Muscle of back (tissue), 11 donors: ENCODE data around the gene MPST. TPM values are rescaled to one million over a fixed set of nuclear protein-coding genes. Genes with fewer than 3 reads are reported as not detected.
"Not testable (repeated sequence)": the region's sequence is repeated elsewhere in the genome, so short reads cannot be mapped to it uniquely, and the experiment has no call there.

ENCODE experiments used
- DNase-seq, 3 donors: peaks; one replicate each; pipeline versions ENCODE4 v3.0.0 to v3.0.0-alpha.2; 2013
- polyA plus RNA-seq, 10 donors: library from polyadenylated mRNA; unstranded; fragments of 120-200 nt; gene quantifications; one replicate each; pipeline ENCODE4 v1.2.1, GENCODE V29; 2013; ENCODE audit not compliant: insufficient read length in 10 of 10

The MPST gene
- polyA plus RNA-seq, 10 donors, result 30.9 to 53.0 (median 42.7) TPM

- no peak for DNase-seq
Observed at GRCh38 chr22:37058917-37059701, 39.6 kb downstream of the MPST start.

DNA sequence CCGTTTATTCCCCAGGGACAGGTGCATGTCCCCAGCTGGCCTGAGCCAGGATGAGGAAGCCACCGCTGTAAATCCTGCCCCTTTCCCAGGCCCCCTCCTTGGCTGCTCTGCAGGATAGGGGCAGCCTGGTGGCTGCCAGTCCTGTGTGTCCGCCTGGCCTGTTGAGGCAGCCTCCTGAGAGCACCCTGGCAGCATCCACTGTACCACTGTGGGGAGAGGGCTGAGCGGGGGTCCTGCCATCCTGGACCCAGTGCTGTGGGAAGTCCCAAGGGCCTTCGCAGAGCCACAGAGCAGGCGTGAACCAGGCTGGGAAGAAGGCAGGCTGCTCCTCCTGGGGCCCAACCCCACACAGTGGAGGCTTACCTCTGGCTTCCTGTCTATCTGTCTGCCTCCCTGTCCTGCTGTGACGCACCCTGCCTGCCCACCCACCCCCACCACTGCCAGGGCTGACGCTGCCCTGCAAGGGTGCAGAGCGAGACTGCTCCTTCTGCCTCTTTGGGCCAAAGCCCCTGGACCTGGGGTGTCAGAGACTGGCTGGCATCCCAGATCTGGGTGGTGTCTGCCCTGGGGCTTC lies 40.4 kb downstream of the MPST start:
- DNase-seq, result no peak

- DNase-seq, result no peak
Observed at GRCh38 chr22:37060801-37061610, 41.5 kb downstream of the MPST start.

GRCh38 chr22:37061611-37062375 lies 42.3 kb downstream of the MPST start:
- no peak for DNase-seq

- DNase-seq, result no peak
Observed at GRCh38 chr22:37062376-37062675, 42.8 kb downstream of the MPST start.

DNA sequence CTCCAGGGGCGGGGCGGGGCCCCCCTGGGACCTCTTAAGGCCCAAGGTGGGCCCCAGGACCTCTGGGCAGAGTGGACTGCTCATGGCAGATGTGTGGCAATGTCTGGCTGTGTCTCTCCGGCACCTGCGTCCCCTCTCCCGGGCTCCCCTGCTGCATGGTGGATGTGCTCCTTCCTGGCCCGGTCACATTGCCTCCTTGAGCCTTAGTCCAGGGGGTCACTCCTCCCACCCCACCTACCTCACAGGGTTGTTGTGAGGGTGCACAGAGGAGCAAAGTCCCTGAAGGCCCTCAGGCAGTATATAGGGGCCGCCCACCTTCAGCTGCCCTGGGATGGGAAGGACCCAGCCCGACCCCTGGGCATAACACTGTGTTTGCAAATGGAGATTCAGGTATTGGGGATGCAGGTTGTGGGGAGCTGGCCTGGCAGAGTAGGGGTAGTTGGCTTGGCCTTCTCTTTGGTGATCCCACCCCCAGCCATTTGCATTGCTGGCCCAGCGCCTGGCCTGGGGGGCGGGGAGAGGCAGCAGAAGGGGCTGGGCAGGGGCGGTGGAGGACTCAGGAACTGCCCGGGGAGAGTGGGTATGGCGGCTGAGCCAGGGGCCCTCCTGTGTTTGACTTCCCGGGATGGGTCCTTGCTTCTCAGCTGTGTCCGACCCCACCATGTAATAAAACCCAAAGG lies 43.3 kb downstream of the MPST start:
- no peak for DNase-seq

DNA sequence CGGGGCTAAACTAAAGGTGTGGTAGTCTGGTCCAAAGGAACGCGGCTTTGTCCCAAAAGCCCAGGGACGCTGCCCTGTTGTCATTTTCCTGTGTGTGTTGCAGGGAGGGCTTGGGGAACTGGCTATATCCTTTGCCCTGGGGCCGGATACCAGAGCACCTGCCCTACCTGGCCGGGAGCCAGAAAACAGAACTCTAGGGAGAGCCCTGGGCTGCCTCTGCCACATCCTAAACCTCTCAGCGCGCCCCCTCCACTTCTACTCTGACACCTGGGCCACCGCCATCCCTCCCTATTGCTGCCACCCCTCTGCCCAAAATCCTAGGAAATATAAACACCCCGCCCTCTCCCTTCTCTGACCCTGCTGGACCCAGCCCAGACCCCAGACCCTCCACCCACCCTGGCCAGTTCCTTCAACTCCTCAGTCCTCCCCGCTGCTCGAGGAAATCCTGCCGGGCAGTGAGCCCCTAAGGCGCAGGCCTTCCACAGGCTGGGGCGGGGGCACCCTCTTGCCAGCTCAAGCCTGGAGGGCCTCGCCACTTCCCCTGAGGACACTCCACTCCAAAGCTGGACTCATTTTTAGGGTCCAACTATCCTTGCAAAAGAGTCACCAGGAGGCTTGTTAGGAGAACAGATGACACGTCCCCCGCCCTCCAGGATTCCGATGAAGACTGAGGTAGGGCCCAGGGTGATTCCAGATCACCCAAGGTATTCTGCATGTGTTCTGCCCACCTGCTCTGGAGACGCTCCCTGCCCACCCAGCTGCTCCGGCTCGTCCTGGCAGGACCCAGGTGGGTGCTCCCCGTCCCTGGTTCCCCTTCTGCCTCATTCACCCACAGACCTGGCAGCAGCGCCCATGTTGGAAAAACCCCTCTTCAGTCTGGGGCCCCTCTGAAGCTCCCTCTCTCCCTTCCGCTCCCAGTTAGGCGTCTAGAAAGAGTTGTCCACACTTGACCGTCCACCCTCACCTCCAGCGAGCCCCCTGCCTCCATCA lies 44.2 kb downstream of the MPST start:
- DNase-seq, result no peak

- DNase-seq, result no peak
Observed at GRCh38 chr22:37064553-37064952, 45.0 kb downstream of the MPST start.

GRCh38 chr22:37065180-37065579 lies 45.6 kb downstream of the MPST start:
- no peak for DNase-seq

DNA sequence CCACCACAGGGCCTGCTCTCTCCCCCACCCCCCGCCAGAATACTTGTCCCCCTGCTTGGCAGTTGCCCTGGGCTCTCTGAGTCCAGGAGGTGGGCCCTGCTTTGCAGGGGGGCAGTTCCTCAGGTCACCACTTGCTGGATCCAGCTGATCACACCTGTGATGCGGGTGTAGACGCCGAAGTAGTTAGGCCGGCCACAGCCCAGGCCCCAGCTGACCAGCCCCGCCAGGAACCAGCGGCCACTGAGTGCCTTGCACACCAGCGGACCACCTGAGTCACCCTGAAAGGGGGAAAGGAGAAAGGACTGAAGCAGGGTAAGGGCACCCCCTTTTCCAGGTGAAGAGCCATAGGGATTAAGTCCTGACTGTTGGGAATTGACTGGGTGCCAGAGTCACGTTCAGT lies 46.4 kb downstream of the MPST start:
- no peak for DNase-seq

- no peak for DNase-seq
Observed at GRCh38 chr22:37067428-37067827, 47.9 kb downstream of the MPST start.

DNA sequence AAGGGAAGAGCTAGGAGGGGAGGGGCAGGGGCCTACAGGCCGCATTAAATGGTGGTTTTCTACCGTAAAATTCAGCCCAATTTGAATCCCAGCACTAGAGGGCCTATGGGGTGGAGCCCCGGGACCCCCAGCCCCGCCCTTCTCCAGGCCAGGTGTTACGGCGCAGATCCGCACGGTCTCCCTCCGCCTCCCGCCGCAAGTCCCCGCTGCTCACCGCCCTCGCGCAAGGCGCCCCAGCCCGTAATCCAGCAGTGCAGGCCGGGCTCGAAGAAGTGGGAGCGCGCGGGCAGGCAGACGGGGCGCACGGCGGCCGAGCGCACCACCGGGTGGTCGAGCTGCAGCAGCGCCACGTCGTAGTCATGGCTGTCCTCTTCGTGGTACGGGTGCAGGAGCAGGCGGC lies 49.3 kb downstream of the MPST start:
- no peak for DNase-seq

DNA sequence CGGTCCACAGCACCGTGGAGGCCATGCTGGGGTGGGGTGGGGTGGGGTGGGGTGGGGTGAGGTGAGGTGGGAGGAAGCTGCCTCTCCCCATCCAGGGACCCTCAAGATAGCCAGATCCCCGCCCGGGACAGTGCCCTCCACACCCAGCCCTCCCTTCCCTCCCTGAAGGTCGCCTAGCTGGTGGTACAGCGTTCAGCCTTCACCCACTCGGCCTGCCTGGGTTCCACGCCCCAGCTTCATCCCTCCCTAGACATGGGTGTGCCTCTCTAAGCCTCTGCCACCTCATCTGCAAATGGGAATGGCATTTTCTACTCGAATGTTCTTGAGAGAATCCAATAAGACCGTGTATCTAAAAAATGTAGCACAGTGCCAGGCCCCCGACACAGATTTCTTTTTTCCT lies 49.8 kb downstream of the MPST start:
- no peak for DNase-seq

GRCh38 chr22:37069719-37070118 lies 50.2 kb downstream of the MPST start:
- no peak for DNase-seq

DNA sequence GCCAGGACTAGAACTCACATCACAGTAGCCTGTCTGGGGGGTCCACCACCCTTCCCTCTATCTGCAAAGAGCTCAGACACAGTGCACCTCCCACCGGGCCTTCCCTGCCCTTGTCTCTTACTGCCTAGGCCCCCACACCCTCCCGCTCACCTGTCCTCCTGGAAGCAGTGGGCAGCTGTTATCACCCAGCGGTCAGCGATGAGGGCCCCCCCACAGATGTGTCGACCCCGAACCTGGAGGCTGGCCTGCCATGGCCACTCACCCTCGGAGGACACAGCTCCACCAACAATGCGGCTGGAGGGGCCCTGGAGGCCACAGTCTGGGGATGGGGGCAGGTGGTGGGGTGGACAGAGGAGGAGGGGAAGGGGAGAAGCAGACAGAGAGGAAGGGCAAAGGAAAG lies 50.8 kb downstream of the MPST start:
- no peak for DNase-seq

- DNase-seq, result no peak
Observed at GRCh38 chr22:37070744-37071143, 51.2 kb downstream of the MPST start.

DNA sequence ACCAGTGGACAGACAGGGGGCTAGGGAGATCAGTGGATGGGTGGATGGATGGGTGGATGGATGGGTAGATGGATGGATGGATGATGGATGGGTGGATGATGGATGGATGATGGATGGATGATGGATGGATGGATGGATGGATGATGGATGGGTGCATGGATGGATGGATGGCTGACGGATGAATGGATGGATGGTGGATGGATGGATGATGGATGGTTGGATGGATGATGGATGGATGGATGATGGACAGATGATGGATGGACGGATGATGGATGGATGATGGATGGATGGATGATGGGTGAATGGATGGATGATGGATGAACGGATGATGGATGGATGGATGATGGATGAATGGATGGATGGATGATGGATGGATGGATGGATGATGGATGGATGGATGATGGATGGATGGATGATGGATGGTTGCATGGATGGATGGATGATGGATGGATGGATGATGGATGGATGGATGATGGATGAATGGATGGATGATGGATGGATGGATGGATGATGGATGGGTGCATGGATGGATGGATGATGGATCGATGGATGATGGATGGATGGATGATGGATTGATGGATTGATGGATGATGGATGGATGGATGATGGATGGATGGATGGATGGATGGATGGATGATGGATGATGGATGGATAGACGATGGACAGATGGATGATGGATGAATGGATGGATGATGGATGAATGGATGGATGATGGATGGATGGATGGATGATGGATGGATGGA lies 52.5 kb downstream of the MPST start:
- DNase-seq, result not testable (repeated sequence)

- DNase-seq, result no peak
Observed at GRCh38 chr22:37072673-37073072, 53.1 kb downstream of the MPST start.

- no peak for DNase-seq
Observed at GRCh38 chr22:37074537-37074936, 55.0 kb downstream of the MPST start.

DNA sequence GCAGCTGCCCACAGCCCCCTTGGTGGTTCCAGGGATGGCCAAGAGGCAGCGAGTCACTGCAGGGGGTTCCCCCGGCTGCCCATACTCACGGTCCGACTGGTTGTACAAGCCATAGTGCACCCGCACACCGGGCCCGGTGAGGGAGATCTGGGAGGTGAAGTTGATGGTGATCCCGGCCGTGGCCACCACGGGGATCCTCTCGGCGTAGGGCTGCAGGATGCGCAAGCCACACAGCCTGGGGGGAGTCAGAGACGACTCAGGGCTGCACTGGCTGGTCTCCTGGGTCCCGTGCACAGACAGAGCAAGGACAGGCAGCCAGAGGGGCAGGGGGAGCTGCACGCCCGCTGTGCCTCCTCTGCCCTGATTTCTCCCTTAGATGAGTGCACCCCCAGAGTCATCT lies 55.5 kb downstream of the MPST start:
- no peak for DNase-seq
